GM12873 (cell line): ENCODE measurements around the gene ACSL6.

Experiments used
- TF ChIP-seq, protein P1 (sequence below): IDR thresholded peaks from 2 replicates; pipeline ENCODE4 v1.5.1; 2012; ENCODE audit warnings: low read depth, mild to moderate bottlenecking, moderate library complexity, low read length, control low read depth; ENCODE audit not compliant: insufficient read depth; ENCODE audit errors: missing control alignments

ACSL6 gene

DNA sequence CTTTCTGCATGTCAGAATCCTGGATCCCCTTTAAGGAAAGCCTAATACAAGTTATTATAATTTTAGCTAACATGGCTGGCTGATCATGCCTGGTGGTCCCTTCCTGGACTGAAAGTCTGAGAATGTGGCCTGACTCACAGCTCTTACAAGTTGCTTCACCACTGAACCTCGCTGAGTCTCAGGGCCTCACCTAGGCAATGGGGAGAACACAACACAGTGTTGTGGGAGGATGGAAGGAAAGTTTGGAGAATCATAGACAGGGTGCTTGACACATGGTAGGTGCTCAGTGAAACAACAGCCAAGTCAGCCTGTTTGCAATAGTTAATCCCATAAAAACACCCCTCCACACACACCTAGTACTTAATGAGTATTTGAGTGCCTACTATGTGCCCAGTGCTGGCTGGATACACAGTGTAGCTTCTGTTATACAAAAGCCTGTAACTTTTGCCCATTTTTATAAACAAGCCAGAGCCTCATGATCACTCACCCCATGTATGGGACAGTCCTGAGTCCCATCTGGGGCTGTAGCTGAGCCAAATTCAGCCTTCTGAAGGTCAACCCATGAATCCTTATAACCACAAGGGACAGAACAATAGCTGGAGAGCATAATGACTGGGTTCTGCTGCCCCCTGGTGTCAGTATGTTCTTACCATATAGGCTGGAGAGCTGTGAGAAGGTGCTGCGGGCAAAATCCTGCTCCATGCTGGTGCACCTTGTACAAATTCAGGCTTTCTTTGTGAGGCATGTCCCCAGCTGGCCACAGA, 3.9 kb downstream of the ACSL6 start:
- TF ChIP-seq, protein P1, sequence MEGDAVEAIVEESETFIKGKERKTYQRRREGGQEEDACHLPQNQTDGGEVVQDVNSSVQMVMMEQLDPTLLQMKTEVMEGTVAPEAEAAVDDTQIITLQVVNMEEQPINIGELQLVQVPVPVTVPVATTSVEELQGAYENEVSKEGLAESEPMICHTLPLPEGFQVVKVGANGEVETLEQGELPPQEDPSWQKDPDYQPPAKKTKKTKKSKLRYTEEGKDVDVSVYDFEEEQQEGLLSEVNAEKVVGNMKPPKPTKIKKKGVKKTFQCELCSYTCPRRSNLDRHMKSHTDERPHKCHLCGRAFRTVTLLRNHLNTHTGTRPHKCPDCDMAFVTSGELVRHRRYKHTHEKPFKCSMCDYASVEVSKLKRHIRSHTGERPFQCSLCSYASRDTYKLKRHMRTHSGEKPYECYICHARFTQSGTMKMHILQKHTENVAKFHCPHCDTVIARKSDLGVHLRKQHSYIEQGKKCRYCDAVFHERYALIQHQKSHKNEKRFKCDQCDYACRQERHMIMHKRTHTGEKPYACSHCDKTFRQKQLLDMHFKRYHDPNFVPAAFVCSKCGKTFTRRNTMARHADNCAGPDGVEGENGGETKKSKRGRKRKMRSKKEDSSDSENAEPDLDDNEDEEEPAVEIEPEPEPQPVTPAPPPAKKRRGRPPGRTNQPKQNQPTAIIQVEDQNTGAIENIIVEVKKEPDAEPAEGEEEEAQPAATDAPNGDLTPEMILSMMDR, result peak; percentile 81

DNA sequence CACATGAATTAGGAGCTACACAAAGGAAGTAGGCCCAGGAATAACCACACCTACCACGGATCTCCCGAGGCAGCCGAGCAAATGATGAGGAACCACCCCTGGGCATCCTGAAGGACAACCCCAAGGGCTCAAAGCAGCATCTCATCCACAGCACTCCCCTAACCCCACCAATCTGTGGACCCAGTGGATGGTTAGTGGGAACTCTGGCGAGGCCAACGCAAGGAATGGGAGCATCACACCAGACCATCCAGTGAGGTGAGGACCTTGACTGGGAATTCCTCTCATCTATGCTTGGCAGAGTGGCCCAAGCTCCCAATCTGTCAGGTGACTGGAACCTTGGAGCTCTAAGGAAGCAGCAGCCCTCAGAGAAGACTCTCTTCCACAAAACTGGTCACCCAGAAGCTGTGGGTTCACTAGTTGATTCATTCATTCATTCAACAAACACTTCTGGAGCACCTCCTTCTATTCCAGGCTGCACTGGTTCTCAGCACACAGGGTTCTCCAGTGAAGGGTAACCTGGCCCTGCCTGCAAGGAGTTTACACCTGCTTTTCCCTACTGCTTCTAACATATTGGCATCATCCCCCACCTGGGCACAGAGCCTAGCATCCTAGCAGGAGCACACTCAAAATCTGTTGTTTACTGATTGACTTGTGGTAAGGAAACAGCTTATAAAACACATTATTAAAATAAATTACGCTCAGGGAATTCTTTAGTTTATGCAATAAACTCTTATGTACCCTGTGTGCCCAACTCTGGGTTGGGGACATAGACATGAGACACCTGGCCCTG, 4.9 kb downstream of the ACSL6 start:
- TF ChIP-seq, protein P1, result no peak

DNA sequence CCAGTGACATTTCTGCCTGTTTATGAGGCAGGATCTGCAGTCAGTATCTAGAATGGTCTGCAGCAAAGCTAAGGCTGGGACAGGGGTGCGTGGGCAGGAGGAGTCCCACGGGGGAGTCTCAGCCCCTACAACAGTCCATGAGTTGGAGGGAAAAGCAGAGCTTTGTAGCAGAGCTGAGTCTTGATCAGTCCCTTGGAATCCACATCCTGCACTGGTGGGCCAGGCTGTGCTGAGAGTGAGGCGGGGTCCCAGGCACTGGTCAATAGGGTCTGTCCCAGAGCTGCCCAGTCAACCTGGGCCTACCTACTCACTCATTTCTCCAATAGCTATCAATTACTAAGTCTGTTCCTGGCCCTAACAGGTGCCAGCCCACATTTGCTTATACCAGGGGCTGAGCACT, 5.9 kb downstream of the ACSL6 start:
- TF ChIP-seq, protein P1, result no peak

DNA sequence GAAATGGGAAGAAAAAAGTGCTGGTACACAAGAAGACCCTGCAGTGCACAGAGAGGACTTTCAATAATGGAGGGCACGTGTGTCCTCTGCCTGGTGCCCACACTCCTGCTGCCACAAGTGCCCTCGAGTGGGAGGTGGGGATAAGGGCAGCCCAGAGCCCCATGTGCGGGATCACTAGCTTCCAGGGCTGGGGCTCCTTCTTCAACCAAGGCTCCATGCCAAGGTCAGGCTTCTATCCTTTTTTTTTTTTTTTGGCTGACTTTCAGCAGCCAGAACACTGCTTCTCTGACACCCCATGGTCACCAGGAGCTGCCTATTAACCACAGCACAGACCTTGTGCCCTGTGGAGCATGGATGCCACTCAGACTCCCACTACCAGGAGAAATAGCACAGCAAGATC, 7.5 kb downstream of the ACSL6 start:
- TF ChIP-seq, protein P1, result no peak

DNA sequence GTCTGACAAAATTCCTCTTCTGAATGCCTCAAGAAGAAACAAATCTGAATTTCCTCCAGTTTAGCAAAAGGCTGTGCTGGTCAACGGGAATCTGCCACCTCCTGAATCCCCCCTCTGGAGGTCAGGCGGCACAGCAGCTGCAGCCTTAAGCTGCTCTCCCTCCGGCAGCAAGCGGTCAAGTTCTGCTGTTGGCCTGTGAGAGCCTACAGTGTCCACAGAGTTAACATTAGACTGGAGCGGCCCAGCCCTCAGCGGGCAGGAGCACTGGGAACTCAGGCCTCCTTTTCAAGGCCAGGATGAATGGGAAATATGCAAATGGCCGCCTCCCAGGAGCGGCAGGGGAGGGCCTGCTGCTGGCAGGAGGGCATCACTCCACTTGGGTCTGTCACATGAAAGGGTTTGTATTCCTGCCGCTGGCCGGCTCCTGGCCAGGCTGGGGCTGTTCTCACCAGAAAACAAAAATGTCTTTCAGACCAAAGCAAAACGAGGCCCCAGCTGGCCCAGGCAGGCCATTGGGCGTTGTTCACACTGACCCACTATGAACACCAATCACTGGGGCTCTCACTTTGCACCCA, 8.2 kb downstream of the ACSL6 start:
- TF ChIP-seq, protein P1, result no peak

DNA sequence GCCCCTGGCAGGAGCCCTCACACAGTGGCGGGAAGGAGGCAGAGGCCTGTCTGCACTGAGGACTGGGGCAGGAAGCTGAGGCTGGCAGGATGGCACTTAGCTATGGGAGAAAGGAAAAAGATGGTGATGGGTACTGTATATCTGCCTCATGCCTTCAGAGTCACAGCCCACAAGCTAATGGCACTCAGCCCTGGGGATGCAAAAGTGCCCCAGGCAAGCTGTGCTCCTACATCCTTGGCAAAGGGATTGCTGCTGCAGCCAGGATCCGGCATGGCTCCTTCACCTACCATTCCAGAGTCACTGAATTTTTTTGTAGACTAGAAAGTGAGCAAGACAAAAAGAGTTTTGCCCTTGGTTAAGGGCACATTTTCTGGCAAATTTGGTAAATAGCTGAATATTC, 8.7 kb downstream of the ACSL6 start:
- TF ChIP-seq, protein P1, result no peak
